ENCODE measurements around the gene SCRG1.

DNA sequence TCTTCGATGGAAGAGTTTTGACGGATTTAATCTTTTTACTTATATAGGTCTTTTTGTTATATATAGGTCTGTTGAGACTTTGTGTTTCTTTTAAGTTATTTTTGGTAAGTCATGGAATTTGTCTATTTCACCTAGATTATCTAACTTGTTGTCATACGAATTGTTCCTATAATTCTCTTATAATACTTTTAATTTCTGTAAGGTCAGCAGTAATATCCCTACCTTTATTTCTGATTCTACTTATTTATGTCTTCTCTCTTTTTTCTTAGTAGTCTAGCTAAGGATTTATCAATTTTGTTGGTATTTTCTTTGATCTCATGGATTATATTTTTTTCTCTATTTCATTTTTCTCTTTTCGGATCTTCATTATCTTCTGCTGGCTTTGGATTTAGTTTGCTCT lies 16.6 kb downstream of the SCRG1 start:
- no peak for TF ChIP-seq POLR2A (IDR thresholded peaks at IDR 0.05; ENCODE audit: low read depth, low read length)
- no peak for TF ChIP-seq TAF1 (IDR thresholded peaks at IDR 0.05; ENCODE audit: borderline replicate concordance, low read depth, low read length)
